Sigmoid colon (tissue), 7 donors: ENCODE data around the gene FLT1. TPM values are rescaled to one million over a fixed set of nuclear protein-coding genes. Genes with fewer than 3 reads are reported as not detected.

ENCODE experiments used
- DNase-seq: peaks from one replicate; pipeline ENCODE4 v3.0.0-alpha.2; 2019
- H3K27ac ChIP-seq, 4 donors: fragments of 200-600 bp; sonication (generic); one replicate each; pipeline ENCODE4 v1.5.1; 2016 to 2019; ENCODE audit warnings: mild to moderate bottlenecking in 1 of 4
- H3K27me3 ChIP-seq, 3 donors: fragments of 200-600 bp; sonication (generic); one replicate each; pipeline ENCODE4 v1.5.1; 2019; ENCODE audit warnings: mild to moderate bottlenecking in 1 of 3
- H3K36me3 ChIP-seq, 4 donors: fragments of 200-600 bp; sonication (generic); one replicate each; pipeline ENCODE4 v1.5.1; 2016 to 2019
- H3K4me1 ChIP-seq, 4 donors: fragments of 200-600 bp; sonication (generic); one replicate each; pipeline ENCODE4 v1.5.1; 2017 to 2019
- H3K4me3 ChIP-seq, 4 donors: fragments of 200-600 bp; sonication (generic); one replicate each; pipeline ENCODE4 v1.5.1; 2017 to 2019; ENCODE audit warnings: mild to moderate bottlenecking in 2 of 4, moderate library complexity in 1 of 4
- H3K9me3 ChIP-seq, 4 donors: fragments of 200-600 bp in 3 of 4; sonication (generic) in 3 of 4; one replicate each; pipeline versions ENCODE4 v1.5.1 to v1.6.1; 2013 to 2019
- CTCF ChIP-seq, 4 experiments: fragments of 450-650 bp in 3 of 4; fragments of 200-600 bp in 1 of 4; IDR thresholded peaks; one replicate each; pipeline ENCODE4 v1.5.1; 2016 to 2019; ENCODE audit warnings: antibody characterized with exemption in 4 of 4, mild to moderate bottlenecking in 3 of 4, moderate library complexity in 2 of 4
- EP300 ChIP-seq, 4 donors: sonication (generic); formaldehyde crosslinking; IDR thresholded peaks; one replicate each; pipeline ENCODE4 v1.6.1; 2017; ENCODE audit warnings: antibody characterized with exemption in 4 of 4
- POLR2A ChIP-seq, 2 donors: fragments of 450-650 bp; IDR thresholded peaks; one replicate each; pipeline ENCODE4 v1.6.1; 2016; ENCODE audit warnings: antibody characterized with exemption in 2 of 2, mild to moderate bottlenecking in 2 of 2, moderate library complexity in 2 of 2
- POLR2AphosphoS5 ChIP-seq, 4 donors: sonication (generic); formaldehyde crosslinking; IDR thresholded peaks; one replicate each; pipeline ENCODE4 v1.6.1; 2017; ENCODE audit warnings: antibody characterized with exemption in 4 of 4
- WGBS, 2 donors: extraction: QIAGEN DNeasy Blood & Tissue Kit; methylation state at CpG; one replicate each; pipeline ENCODE4 v1.1.7; 2013; 5-methylcytosine and 5-hydroxymethylcytosine counted together
- intact Hi-C: fragments of 100-400 bp; cut with DNase I; formaldehyde crosslinking; loops from one replicate; pipeline ENCODE4 v1.15.1; 2023
- polyA plus RNA-seq, 3 donors: library from polyadenylated mRNA; stranded (reverse); fragments of 200-250 nt; gene quantifications; one replicate each; pipeline ENCODE4 v1.2.3, GENCODE V29; 2013
- total RNA-seq, 4 donors: library from RNA; depleted of rRNA; stranded (reverse); fragments of >200 nt; gene quantifications; one replicate each; pipeline ENCODE4 v1.1.0, GENCODE V29; 2016
- donor health status: healthy with polysubstance abuse.
- donor health status: Bipolar disorder and iron deficiency.
- donor health status: healthy.

The FLT1 gene
- total and polyA plus RNA-seq, 7 donors: under 0.01 to 18.3 (median 5.7) TPM

GRCh38 chr13:28392428-28392827 is 102.5 kb downstream of the FLT1 start:
- Histone ChIP-seq H3K27me3 (no peaks in the 10 kb centered on the region), H3K36me3 (no peaks in the 10 kb centered on the region), H3K4me3 (no peak overlapping the region), H3K9me3 (no peaks in the 10 kb centered on the region), H3K27ac (no peak overlapping the region), H3K4me1 (no peaks in the 10 kb centered on the region)
- WGBS, 2 donors: 5 to 30% methylated on average over 2 of the region's 2 CpGs
- DNase-seq: no peak
- intact Hi-C loops: no loop called here
- TF ChIP-seq EP300 (IDR thresholded peaks at IDR 0.05): no peak
- no peak for TF ChIP-seq CTCF (IDR thresholded peaks at IDR 0.05)
- TF ChIP-seq POLR2AphosphoS5 (IDR thresholded peaks at IDR 0.05): peak in 1 of 4 donors; percentile 21

DNA sequence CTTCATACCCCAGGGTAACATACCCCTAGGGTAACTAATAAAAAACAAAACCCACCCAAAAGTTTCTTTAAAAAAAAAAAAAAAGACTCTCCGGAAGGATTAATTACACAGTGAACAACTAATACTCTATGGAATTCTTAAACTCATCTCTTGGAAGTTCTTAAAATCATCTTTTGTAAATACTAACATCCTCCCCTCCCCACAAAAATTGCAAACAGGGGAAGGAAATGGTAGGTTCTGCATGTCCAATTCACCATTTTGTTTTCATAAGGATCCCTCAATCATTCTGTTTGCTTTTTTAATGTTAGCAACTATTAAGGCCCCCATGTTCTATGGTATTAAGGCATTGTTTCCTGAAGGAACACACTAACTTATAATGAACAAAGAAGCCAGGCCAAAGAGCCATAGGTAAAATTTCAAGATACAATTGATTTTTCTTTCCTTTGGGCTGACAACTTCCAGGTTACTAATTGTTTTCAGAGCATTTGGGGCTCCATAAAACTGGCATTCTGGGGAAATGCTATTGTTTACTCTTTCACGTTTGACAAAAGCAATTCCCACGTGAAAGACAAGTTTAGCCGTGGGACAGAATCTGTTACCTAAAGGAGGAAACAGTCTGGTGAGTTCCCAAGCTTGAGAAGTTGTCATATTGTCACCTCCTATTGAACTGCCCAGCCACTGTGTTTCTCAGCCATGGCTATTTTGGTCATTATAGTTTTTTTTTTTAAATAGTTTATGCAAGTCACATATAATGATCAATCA is 107.0 kb downstream of the FLT1 start:
- H3K4me1 ChIP-seq: no peaks in the 10 kb centered on the region
- TF ChIP-seq CTCF (IDR thresholded peaks at IDR 0.05): no peak
- no peak for TF ChIP-seq POLR2AphosphoS5 (IDR thresholded peaks at IDR 0.05)
- TF ChIP-seq POLR2A (IDR thresholded peaks at IDR 0.05): no peak
- no peak for TF ChIP-seq EP300 (IDR thresholded peaks at IDR 0.05)
- no peaks in the 10 kb centered on the region for H3K9me3 ChIP-seq
- DNase-seq: no peak
- intact Hi-C loops: no loop called here
- no peaks in the 10 kb centered on the region for H3K27me3 ChIP-seq
- no peaks in the 10 kb centered on the region for H3K36me3 ChIP-seq
- no peak overlapping the region for H3K27ac ChIP-seq
- WGBS, 2 donors: 40 to 71% methylated on average over 4 of the region's 4 CpGs
- no peak overlapping the region for H3K4me3 ChIP-seq

- H3K4me1 ChIP-seq: no peaks in the 10 kb centered on the region
- H3K27ac ChIP-seq: no peak overlapping the region
- H3K27me3 ChIP-seq: no peaks in the 10 kb centered on the region
- DNase-seq: no peak
- intact Hi-C loops: no loop called here
- H3K9me3 ChIP-seq: no peaks in the 10 kb centered on the region
- no peak overlapping the region for H3K4me3 ChIP-seq
- WGBS, 2 donors: 69% methylated on average over 1 of the region's 1 CpG
- H3K36me3 ChIP-seq: no peaks in the 10 kb centered on the region
- no peak for TF ChIP-seq POLR2AphosphoS5 (IDR thresholded peaks at IDR 0.05)
Observed at GRCh38 chr13:28385362-28385761, 109.6 kb downstream of the FLT1 start.

DNA sequence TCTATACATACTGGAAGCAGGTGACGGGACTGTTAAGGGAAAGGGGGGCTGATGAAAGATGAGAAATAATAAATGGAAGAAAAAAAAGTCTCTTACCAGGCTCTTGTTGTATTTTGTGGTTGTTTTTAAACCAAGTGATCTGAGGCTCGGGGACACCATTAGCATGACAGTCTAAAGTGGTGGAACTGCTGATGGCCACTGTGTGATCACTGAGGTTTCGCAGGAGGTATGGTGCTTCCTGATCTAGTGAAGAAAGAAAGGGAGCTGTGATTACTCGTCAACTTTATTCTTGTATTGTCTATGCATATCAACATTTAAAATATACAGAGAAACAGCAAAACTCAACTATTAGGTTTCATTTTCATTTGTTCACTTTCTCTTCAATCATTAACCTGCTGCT is 110.1 kb downstream of the FLT1 start:
- TF ChIP-seq CTCF (IDR thresholded peaks at IDR 0.05): no peak
- no peak for TF ChIP-seq POLR2A (IDR thresholded peaks at IDR 0.05)
- no peak for TF ChIP-seq EP300 (IDR thresholded peaks at IDR 0.05)
- TF ChIP-seq POLR2AphosphoS5 (IDR thresholded peaks at IDR 0.05): no peak
- no peaks in the 10 kb centered on the region for H3K9me3 ChIP-seq

DNA sequence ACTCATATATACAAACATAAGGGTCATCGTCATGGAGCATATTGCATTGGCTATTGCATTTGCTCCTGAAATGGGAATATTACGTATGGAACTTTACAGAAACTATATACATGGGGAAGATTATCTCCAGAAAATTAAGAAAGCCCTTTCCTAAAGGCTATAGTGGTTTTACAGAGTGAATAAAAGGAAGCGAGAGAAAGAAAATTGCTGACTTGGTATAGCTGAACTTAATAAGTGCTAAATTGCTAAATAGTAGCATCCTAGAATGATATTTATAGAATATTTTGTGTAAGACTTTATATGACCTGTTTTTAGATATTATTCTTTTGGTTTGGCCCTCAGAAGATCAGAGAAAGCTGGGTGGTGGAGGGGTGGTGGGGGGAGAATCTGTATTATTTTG is 114.6 kb downstream of the FLT1 start:
- Histone ChIP-seq H3K27ac (no peak overlapping the region), H3K27me3 (no peaks in the 10 kb centered on the region), H3K36me3 (no peaks in the 10 kb centered on the region), H3K9me3 (no peaks in the 10 kb centered on the region), H3K4me1 (peaks cover 0 to 17% (median 0%) of the 10 kb centered on the region in 4 donors), H3K4me3 (no peak overlapping the region)
- WGBS, 2 donors: 91 to 94% methylated on average over 3 of the region's 3 CpGs
- intact Hi-C loops: no loop called here
- TF ChIP-seq CTCF (IDR thresholded peaks at IDR 0.05) (no peak), EP300 (IDR thresholded peaks at IDR 0.05) (no peak), POLR2A (IDR thresholded peaks at IDR 0.05) (no peak), POLR2AphosphoS5 (IDR thresholded peaks at IDR 0.05) (no peak)
- DNase-seq: no peak

More for the DNA sequence above, 110.1 kb downstream of the FLT1 start:
- no peak for DNase-seq
- Histone ChIP-seq H3K27ac (no peak overlapping the region), H3K36me3 (no peaks in the 10 kb centered on the region), H3K4me1 (peaks cover 0 to 3% (median 0%) of the 10 kb centered on the region in 4 donors), H3K27me3 (no peaks in the 10 kb centered on the region), H3K4me3 (no peak overlapping the region)
- intact Hi-C loops: no loop called here
- WGBS, 2 donors: 67 to 76% methylated on average over 4 of the region's 4 CpGs
